Left lung (tissue), 10 donors: ENCODE data around the gene HOXB2. TPM values are rescaled to one million over a fixed set of nuclear protein-coding genes. Genes with fewer than 3 reads are reported as not detected.

Experiments
- ATAC-seq: fragments of 200-7000 bp; cut with Tn5 transposase; one replicate; pipeline ENCODE4 v1.9.1; 2020; ENCODE audit warnings: moderate library complexity
- DNase-seq, 4 donors: peaks; one replicate each; pipeline ENCODE4 v3.0.0-alpha.2; 2013 to 2020
- H3K27ac ChIP-seq, 2 donors: fragments of 200-600 bp; sonication (generic) in 1 of 2; one replicate each; pipeline versions ENCODE4 v1.5.0 to v1.8.0; 2020 to 2021
- H3K27me3 ChIP-seq, 2 donors: fragments of 200-600 bp; sonication (generic) in 1 of 2; one replicate each; pipeline versions ENCODE4 v1.5.0 to v1.8.0; 2020 to 2021
- H3K36me3 ChIP-seq, 2 donors: fragments of 200-600 bp; sonication (generic) in 1 of 2; one replicate each; pipeline versions ENCODE4 v1.5.0 to v1.8.0; 2020 to 2021
- H3K4me1 ChIP-seq, 2 donors: fragments of 200-600 bp; one replicate each; pipeline ENCODE4 v1.8.0; 2021
- H3K4me3 ChIP-seq, 2 donors: fragments of 200-600 bp; sonication (generic) in 1 of 2; one replicate each; pipeline versions ENCODE4 v1.5.0 to v1.8.0; 2020 to 2021; ENCODE audit warnings: mild to moderate bottlenecking in 1 of 2
- H3K9me3 ChIP-seq, 2 donors: fragments of 200-600 bp; sonication (generic) in 1 of 2; one replicate each; pipeline versions ENCODE4 v1.5.0 to v1.8.0; 2020 to 2021
- CTCF ChIP-seq, 2 donors: fragments of 200-600 bp; sonication (generic) in 1 of 2; IDR thresholded peaks; one replicate each; pipeline versions ENCODE4 v1.5.0 to v1.8.0; 2021; ENCODE audit warnings: antibody characterized with exemption in 2 of 2
- intact Hi-C, 2 donors: fragments of 100-400 bp; cut with DNase I; formaldehyde crosslinking; loops; one replicate each; pipeline versions ENCODE4 v1.11.2 to v1.14.2; 2022
- polyA plus RNA-seq, 6 donors: library from polyadenylated mRNA; unstranded; fragments of 120-200 nt; gene quantifications; one replicate each; pipeline ENCODE4 v1.2.1, GENCODE V29; 2013; ENCODE audit not compliant: insufficient read length in 6 of 6
- total RNA-seq, 2 donors: library from RNA; stranded (reverse); fragmentation: NEBNext Ultra II Directional; extraction: Animal tissue kit (Norgen Biotek cat#: 25700); gene quantifications; one replicate each; pipeline ENCODE4 v1.2.1, GENCODE V29; 2021
- donor health status: DM: no; HTN: yes; CAD: no.
- donor health status: DM: no; HTN: no; CAD: no.

Gene HOXB2
- total and polyA plus RNA-seq, 8 donors: 9.7 to 33.6 (median 24.9) TPM

- peaks cover 25 to 100% of the 10 kb centered on the region in 2 donors for H3K27me3 ChIP-seq
- intact Hi-C loops: no loop called here
- no peaks in the 10 kb centered on the region for H3K9me3 ChIP-seq
- no peak for ATAC-seq
- peak overlapping the region in 1 of 2 donors; percentile 86 for H3K27ac ChIP-seq
- H3K4me1 ChIP-seq: peaks cover 0 to 6% of the 10 kb centered on the region in 2 donors
- no peak overlapping the region for H3K4me3 ChIP-seq
- no peaks in the 10 kb centered on the region for H3K36me3 ChIP-seq
- peak in 1 of 4 donors; percentile 31 for DNase-seq
- no peak for TF ChIP-seq CTCF (IDR thresholded peaks at IDR 0.05)
Measured at GRCh38 chr17:48549914-48550501, 5.1 kb upstream of the HOXB2 start.

GRCh38 chr17:48549281-48549630 is 4.3 kb upstream of the HOXB2 start:
- ATAC-seq (no peak), DNase-seq (peak in 1 of 4 donors; percentile 26)
- H3K36me3 ChIP-seq: no peaks in the 10 kb centered on the region
- H3K4me3 ChIP-seq: no peak overlapping the region
- TF ChIP-seq CTCF (IDR thresholded peaks at IDR 0.05): no peak
- no peaks in the 10 kb centered on the region for H3K9me3 ChIP-seq
- peaks cover 23 to 100% of the 10 kb centered on the region in 2 donors for H3K27me3 ChIP-seq
- peaks cover 0 to 12% of the 10 kb centered on the region in 2 donors for H3K4me1 ChIP-seq
- H3K27ac ChIP-seq: peak overlapping the region; percentile 2 to 86
- intact Hi-C loops: no loop called here

GRCh38 chr17:48548523-48549280 is 3.8 kb upstream of the HOXB2 start:
- Histone ChIP-seq H3K27ac (peak overlapping the region; percentile 2 to 86), H3K27me3 (peaks cover 29 to 100% of the 10 kb centered on the region in 2 donors)
- intact Hi-C loops: no loop called here

GRCh38 chr17:48547808-48548522 is 3.1 kb upstream of the HOXB2 start:
- ATAC-seq (no peak), DNase-seq (peak in 2 of 4 donors; percentile 67 to 84)
- Histone ChIP-seq H3K9me3 (no peaks in the 10 kb centered on the region), H3K4me3 (peak overlapping the region in 1 of 2 donors; percentile 6), H3K36me3 (no peaks in the 10 kb centered on the region), H3K4me1 (peaks cover 0 to 12% of the 10 kb centered on the region in 2 donors), H3K27me3 (peaks cover 33 to 100% of the 10 kb centered on the region in 2 donors), H3K27ac (peak overlapping the region; percentile 34 to 86)
- intact Hi-C loops: no loop called here
- TF ChIP-seq CTCF (IDR thresholded peaks at IDR 0.05): no peak

More at GRCh38 chr17:48548523-48549280, 3.8 kb upstream of the HOXB2 start:
- ATAC-seq (no peak), DNase-seq (no peak)
- no peaks in the 10 kb centered on the region for H3K36me3 ChIP-seq
- H3K9me3 ChIP-seq: no peaks in the 10 kb centered on the region
- TF ChIP-seq CTCF (IDR thresholded peaks at IDR 0.05): no peak
- peaks cover 0 to 12% of the 10 kb centered on the region in 2 donors for H3K4me1 ChIP-seq
- no peak overlapping the region for H3K4me3 ChIP-seq
